SU-DHL-6 (cell line): ENCODE data around the gene FXYD5.

Experiments
- H2AFZ ChIP-seq: fragments of 200-600 bp; sonication (generic); 2 replicates; pipeline ENCODE4 v1.6.1; 2014; ENCODE audit warnings: low read depth, mild to moderate bottlenecking, moderate library complexity, mixed read lengths, antibody characterized with exemption, low read length; ENCODE audit not compliant: severe bottlenecking
- H3F3A ChIP-seq: fragments of 200-600 bp; shearing (Covaris generic); 2 replicates; pipeline ENCODE4 v1.6.0; 2016; ENCODE audit warnings: antibody characterized with exemption, mild to moderate bottlenecking; ENCODE audit not compliant: insufficient read depth
- H3K27ac ChIP-seq: fragments of 200-600 bp; sonication (generic); 2 replicates; pipeline ENCODE4 v1.5.1; 2016; ENCODE audit warnings: low read depth, mild to moderate bottlenecking, low read length, moderate library complexity, mixed read lengths
- H3K27me3 ChIP-seq: fragments of 200-600 bp; sonication (generic), shearing (Covaris generic); 2 replicates; pipeline ENCODE4 v1.6.0; 2014; ENCODE audit warnings: mild to moderate bottlenecking, low read length
- H3K36me3 ChIP-seq: fragments of 200-600 bp; sonication (generic); 2 replicates; pipeline ENCODE4 v1.6.1; 2014; ENCODE audit warnings: mild to moderate bottlenecking, low read length, mixed read lengths
- H3K4me2 ChIP-seq: fragments of 300-600, 200-600 bp; shearing (Covaris generic), sonication (generic); 2 replicates; pipeline ENCODE4 v1.6.0; 2014; ENCODE audit warnings: low read length, low read depth, mild to moderate bottlenecking; ENCODE audit not compliant: poor library complexity, severe bottlenecking
- H3K4me3 ChIP-seq: fragments of 200-600 bp; sonication (generic); 2 replicates; pipeline ENCODE4 v1.5.1; 2014; ENCODE audit warnings: antibody characterized with exemption, low read length, mild to moderate bottlenecking, mixed read lengths; ENCODE audit not compliant: insufficient read depth, poor library complexity, severe bottlenecking
- H3K79me2 ChIP-seq: fragments of 200-600 bp; sonication (generic); 2 replicates; pipeline ENCODE4 v1.6.1; 2014; ENCODE audit warnings: mild to moderate bottlenecking, low read length, moderate library complexity; ENCODE audit not compliant: insufficient read depth
- H3K9ac ChIP-seq: fragments of 200-600 bp; sonication (generic); 2 replicates; pipeline ENCODE4 v1.7.0; 2014; ENCODE audit warnings: mild to moderate bottlenecking, low read length
- H3K9me2 ChIP-seq: fragments of 200-600 bp; sonication (generic); replicated peaks from 2 replicates; pipeline ENCODE4 v1.6.1; 2014; ENCODE audit warnings: low read length; ENCODE audit not compliant: insufficient read depth
- H3K9me3 ChIP-seq: fragments of 200-600 bp; sonication (generic); 2 replicates; pipeline ENCODE4 v1.6.1; 2014; ENCODE audit warnings: low read length, mixed read lengths; ENCODE audit not compliant: insufficient read depth
- H4K20me1 ChIP-seq: fragments of 200-600 bp; sonication (generic); 2 replicates; pipeline ENCODE4 v1.6.1; 2014; ENCODE audit warnings: low read depth, mild to moderate bottlenecking, antibody characterized with exemption, low read length, moderate library complexity, mixed read lengths
- EZH2phosphoT487 ChIP-seq: fragments of 200-600 bp; sonication (generic), shearing (Covaris generic); conservative IDR thresholded peaks from 2 replicates; pipeline ENCODE4 v1.6.1; 2018; ENCODE audit warnings: mild to moderate bottlenecking, antibody characterized with exemption, low read length, moderate library complexity, mixed read lengths
- TF ChIP-seq, protein P1 (sequence below): fragments of 200-600 bp; sonication (generic); IDR thresholded peaks from one replicate; pipeline ENCODE4 v1.5.1; 2017; ENCODE audit warnings: antibody characterized with exemption, mild to moderate bottlenecking, low read length, moderate library complexity; ENCODE audit not compliant: insufficient read depth, poor library complexity, severe bottlenecking

FXYD5 gene

DNA sequence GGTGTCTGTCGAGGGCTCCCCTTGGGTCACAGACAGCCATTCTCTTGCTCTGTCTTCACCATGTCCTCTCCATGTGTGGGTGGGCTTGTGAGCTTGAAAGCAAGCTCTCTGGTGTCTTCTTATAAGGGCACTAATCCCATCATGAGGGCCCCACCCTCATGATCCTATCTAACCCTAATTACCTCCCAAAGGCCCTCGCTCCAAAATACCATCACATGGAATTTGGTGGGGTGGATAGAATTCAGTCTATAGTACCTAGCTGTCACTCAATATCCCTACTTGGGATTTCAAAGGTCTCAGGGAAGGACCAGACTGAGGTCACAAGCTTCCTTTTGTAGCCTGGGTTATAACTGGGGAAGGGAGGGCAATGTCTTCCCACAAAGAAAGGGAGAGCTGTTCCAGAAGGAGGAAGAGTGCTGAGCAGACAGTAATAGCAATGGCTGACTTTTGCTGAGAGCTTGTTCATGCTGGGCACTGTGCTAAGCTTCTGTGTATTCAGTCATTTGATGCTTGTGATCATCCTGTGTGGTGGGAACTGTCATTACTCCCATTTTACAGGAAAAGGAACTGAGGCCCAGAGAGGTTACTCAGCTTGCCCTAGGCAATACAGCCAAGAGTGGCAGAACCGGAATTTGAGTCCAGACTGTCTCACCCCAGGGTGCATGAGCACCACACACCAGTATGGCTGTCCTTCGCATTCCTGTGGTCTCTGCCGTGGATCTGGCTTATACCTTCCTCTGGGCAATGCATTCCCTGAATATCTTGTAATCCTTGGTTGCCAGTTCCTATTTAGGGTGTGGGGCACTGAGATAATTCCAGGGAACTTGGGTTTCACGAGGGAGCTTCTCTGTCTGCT is 8.2 kb downstream of the FXYD5 start:
- no peak overlapping the region for H3K27ac ChIP-seq
- no peak overlapping the region for H3K4me3 ChIP-seq
- no peak for TF ChIP-seq EZH2phosphoT487
- H3K9me3 ChIP-seq = peaks cover 6% of the 10 kb centered on the region; the same call in 1 of the 2 replicates
- no peaks in the 10 kb centered on the region for H3K27me3 ChIP-seq
- H3K36me3 ChIP-seq = peaks cover 50% of the 10 kb centered on the region
- no peak overlapping the region for H2AFZ ChIP-seq
- H3K4me2 ChIP-seq = no peak overlapping the region
- H4K20me1 ChIP-seq = no peaks in the 10 kb centered on the region
- no peaks in the 10 kb centered on the region for H3F3A ChIP-seq
- no peak overlapping the region for H3K9ac ChIP-seq
- H3K9me2 ChIP-seq = no peaks in the 10 kb centered on the region
- H3K79me2 ChIP-seq = 0 out of 2 replicates have a peak, but pooled peaks cover 2% of the 10 kb centered on the region

DNA sequence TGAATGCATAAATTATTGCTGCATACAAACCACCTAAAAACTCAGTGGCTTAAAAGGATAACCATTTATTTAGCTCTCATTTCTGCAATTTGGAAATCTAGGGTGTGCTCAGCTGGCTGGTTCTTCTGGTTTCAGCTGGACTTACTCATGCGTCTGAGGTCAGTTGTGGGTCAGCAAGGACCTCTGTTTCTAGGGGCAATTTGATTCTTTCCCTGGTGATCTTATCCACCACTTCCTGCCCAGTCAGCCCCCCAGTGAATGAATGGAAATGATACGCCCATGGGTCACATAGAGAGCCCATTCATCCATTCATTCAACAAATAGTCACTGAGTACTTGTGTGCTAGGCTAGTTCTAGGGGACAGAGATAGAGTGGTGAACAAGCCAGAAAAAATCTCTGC is 9.9 kb downstream of the FXYD5 start:
- Histone ChIP-seq H3K9me3 (peaks cover 6% of the 10 kb centered on the region; the same call in 1 of the 2 replicates), H3F3A (no peaks in the 10 kb centered on the region), H3K9ac (no peak overlapping the region), H3K4me3 (no peak overlapping the region), H3K4me2 (no peak overlapping the region), H4K20me1 (no peaks in the 10 kb centered on the region), H3K9me2 (no peaks in the 10 kb centered on the region), H3K27ac (no peak overlapping the region), H2AFZ (no peak overlapping the region), H3K36me3 (peaks cover 43% of the 10 kb centered on the region), H3K27me3 (no peaks in the 10 kb centered on the region), H3K79me2 (no peaks in the 10 kb centered on the region)
- no peak for TF ChIP-seq EZH2phosphoT487
- TF ChIP-seq, protein P1, sequence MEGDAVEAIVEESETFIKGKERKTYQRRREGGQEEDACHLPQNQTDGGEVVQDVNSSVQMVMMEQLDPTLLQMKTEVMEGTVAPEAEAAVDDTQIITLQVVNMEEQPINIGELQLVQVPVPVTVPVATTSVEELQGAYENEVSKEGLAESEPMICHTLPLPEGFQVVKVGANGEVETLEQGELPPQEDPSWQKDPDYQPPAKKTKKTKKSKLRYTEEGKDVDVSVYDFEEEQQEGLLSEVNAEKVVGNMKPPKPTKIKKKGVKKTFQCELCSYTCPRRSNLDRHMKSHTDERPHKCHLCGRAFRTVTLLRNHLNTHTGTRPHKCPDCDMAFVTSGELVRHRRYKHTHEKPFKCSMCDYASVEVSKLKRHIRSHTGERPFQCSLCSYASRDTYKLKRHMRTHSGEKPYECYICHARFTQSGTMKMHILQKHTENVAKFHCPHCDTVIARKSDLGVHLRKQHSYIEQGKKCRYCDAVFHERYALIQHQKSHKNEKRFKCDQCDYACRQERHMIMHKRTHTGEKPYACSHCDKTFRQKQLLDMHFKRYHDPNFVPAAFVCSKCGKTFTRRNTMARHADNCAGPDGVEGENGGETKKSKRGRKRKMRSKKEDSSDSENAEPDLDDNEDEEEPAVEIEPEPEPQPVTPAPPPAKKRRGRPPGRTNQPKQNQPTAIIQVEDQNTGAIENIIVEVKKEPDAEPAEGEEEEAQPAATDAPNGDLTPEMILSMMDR = no peak

DNA sequence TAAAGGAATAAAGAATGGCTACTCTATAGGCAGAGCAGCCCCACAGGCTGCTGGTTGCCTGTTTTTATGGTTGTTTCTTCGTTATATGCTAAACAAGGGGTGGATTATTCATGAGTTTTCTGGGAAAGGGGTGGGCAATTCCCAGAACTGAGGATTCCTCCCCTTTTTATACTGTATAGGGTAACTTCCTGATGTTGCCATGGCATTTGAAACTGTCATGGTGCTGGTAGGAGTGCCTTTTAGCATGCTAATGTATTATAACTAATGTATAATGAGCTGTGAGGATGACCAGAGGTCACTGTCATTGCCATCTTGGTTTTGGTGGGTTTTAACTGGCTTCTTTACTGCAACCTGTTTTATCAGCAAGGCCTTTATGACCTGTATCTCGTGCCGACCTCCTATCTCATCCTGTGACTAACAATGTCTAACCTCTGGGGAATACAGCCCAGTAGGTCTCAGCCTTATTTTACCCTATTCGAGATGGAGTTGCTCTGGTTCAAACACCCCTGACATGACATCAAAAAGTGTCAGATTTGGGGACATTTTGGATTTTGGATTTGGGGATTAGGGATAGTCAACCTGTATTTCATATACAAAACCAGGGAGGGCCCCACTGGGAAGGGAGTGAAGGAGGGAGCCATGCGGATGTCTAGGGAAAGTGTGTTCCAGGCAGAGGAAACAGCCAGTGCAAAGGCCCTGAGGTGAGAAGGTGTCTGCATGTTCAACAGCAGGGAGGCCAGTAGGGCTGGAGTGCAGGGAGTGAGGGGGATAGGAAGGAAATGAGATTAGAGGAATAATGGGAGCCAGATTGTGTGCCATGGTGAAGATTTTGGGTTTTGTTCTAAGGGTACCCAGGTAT is 10.9 kb downstream of the FXYD5 start:
- Histone ChIP-seq H3K4me3 (no peak overlapping the region), H3K79me2 (no peaks in the 10 kb centered on the region), H3K27me3 (no peaks in the 10 kb centered on the region), H3K9ac (no peak overlapping the region), H3K9me3 (peaks cover 6% of the 10 kb centered on the region; the same call in 1 of the 2 replicates), H3F3A (no peaks in the 10 kb centered on the region), H3K27ac (no peak overlapping the region), H3K4me2 (no peak overlapping the region), H4K20me1 (no peaks in the 10 kb centered on the region), H3K36me3 (peaks cover 41% of the 10 kb centered on the region), H2AFZ (no peak overlapping the region), H3K9me2 (no peaks in the 10 kb centered on the region)
- no peak for TF ChIP-seq EZH2phosphoT487
- TF ChIP-seq, protein P1 = no peak
